ENCODE results near the gene TNFAIP3.

Gene TNFAIP3

DNA sequence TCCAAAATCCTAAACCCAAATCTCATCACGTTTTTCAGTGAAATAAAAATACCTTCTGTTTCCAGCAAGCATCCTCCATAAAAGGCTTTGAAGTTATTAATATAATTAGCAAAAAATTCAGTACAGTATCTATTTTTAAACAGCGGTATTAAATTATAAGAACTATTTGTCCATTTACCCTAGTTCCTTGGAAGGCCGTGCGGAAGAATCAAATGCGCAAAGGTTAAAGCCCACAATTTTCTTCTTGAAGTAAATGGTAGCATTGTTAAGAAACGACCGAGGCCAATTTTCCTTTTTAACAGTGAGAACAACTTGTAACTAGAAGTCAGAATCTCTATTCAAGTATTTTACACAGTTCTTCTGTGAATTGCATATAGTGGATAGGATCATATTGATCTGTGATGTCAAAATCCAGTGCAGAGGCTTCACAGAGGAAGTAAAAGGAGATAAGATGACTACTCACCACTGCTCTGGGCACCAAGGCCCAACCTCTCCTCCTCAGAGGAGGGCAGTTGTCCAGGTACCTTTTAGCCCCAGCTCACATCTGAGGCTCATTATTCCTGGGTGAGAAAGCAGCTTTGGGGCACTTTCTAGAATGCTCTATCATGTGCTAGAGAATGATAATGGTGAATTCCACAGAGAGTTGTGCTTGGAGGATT lies 36.3 kb downstream of the TNFAIP3 start:
- no peak for DNase-seq (ENCODE audit: low spot score)

DNA sequence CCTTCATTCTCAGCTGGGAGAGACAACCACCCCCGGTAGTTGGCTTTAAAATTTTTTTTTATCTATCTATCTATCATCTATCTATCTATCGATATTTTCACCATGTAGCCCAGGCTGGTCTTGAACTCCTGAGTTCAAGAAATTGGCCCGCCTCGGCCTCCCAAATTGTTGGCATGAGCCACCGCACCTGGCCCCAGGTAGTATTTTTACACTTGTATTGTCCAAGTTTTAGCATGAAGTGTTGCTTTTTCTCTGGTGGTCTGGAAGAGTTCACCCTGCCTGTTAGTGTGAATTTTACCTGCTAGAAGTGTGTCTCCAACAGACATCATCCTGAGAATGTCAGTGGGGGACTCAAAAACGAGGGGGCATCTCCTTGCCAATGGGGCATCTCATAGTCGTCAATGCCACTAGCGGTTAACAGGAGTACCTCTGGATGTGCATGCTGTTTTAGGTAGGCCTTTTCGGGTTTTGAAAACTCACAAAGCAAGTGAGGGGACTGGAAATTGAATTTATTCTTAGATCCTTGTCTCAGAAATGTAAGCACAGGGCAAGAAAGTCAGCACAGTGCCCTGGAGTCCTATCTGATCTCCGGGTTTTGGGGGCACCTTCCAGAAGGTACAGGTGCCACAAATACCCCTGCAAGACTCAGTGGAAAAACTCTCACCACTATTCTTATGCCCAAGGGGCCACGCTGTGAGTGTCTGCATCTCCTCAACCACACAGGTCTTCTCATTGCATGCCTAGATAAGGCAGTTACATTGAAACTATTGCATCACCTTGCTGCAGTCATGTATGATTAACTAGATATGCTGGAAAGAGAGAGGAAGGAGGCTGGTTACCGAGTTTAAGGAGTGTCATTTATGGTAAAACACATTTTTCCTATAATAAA lies 37.1 kb downstream of the TNFAIP3 start:
- DNase-seq (ENCODE audit: low spot score): no peak

DNA sequence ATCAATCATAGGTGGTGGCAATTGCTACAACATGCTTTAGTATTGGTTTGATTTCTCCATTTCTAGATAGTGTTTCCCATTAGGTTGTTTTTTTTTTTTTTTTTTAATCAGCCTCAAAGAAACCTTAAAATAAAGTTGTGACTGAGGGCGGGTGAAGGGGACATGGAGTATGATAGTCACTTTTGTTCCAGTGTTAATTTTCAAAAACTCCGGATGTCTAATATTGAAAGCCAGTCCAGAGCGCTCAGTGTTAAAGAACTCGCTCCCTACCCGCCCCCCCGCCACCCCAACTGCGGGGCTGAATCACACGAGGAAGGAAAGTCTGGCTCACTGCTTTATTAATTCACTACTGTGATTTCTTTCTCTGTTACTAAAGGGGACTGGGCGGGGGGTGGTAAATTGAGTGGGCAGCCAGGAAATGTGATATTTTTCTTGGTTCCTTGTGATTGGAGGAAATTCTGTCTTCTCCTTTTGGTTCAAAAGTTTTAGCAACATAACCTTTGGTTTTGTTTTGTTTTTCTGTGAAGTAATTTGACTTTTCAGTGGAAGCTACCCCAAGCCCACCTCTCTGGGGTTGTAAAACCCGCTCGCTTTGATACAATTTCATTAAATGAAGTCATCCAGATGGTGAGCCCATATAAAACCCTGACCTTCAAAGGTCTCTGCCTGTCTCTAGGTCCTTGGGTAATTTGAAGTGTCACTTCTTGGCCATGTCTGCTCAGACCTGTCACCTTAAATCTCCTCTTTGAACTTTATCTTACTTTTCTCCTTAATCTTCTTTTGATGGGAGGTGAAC lies 38.0 kb downstream of the TNFAIP3 start:
- DNase-seq (ENCODE audit: low spot score): no peak

DNA sequence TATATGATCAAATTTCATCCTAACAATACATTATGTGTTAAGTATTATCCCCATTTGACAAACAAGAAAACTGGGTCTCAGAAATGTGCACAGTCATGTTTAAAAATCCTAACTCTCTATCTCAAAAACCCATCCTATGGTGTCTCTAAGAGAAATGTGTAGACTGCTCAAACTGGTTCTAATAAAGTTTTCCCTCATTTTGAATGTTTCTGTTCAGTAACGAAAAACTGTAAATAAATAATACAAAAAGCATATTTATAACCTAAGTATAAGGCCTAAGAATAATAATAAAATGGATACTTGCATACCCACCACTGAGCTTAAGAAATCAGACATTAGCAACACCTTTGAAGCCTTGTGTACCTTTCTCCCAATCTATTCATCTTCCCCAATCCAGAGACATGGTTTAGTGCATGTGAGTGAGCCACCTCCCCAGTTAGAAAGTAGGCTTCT lies 39.0 kb downstream of the TNFAIP3 start:
- DNase-seq (ENCODE audit: low spot score): no peak

- DNase-seq (ENCODE audit: low spot score): no peak
These were observed 40.1 kb downstream of the TNFAIP3 start for GRCh38 chr6:137907170-137907569.

- DNase-seq (ENCODE audit: low spot score): no peak
These were observed 42.5 kb downstream of the TNFAIP3 start for GRCh38 chr6:137909533-137909932.

DNA sequence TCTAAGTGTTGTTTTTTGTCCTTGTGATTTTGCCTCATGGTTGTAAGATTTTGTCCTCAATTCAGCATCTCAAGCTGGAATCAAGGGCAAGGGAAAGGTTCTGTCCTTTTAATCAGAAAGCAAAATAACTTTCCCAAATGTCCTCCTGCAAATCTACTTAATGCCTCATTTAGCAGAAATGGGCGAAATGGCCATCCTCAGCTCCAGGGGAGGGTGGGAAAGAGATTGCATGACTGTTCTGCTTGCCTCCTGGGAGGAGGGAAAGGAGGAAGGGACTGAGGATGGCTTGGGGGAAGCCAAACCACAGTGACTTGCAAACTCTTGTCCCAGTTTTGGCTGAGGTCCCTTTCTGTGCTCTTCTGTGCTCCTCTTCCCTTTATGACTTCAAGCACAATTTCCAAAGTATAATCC lies 43.4 kb downstream of the TNFAIP3 start:
- DNase-seq (ENCODE audit: low spot score): no peak

- no peak for DNase-seq (ENCODE audit: low spot score)
These were observed 43.9 kb downstream of the TNFAIP3 start for GRCh38 chr6:137910843-137911456.

GRCh38 chr6:137911675-137912191 lies 44.7 kb downstream of the TNFAIP3 start:
- no peak for DNase-seq (ENCODE audit: low spot score)

GRCh38 chr6:137912813-137913212 lies 45.8 kb downstream of the TNFAIP3 start:
- no peak for DNase-seq (ENCODE audit: low spot score)

DNA sequence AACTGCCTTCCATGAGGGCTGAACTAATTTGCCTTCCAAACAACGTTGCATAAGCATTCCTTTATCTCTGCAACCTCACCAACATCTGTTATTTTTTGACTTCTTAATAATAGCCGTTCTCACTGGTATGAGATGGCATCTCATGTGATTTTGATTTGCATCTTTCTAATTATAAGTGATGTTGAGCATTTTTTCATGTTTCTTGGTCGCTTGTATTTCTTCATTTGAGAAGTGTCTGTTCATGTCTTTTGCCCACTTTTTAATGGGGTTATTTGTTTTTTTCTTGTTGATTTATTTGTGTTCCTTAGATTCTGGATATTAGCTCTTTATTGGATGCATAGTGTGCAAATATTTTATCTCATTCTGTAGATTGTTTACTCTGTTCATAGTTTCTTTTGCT lies 46.4 kb downstream of the TNFAIP3 start:
- DNase-seq (ENCODE audit: low spot score): no peak

GRCh38 chr6:137913996-137914529 lies 47.0 kb downstream of the TNFAIP3 start:
- no peak for DNase-seq (ENCODE audit: low spot score)

DNA sequence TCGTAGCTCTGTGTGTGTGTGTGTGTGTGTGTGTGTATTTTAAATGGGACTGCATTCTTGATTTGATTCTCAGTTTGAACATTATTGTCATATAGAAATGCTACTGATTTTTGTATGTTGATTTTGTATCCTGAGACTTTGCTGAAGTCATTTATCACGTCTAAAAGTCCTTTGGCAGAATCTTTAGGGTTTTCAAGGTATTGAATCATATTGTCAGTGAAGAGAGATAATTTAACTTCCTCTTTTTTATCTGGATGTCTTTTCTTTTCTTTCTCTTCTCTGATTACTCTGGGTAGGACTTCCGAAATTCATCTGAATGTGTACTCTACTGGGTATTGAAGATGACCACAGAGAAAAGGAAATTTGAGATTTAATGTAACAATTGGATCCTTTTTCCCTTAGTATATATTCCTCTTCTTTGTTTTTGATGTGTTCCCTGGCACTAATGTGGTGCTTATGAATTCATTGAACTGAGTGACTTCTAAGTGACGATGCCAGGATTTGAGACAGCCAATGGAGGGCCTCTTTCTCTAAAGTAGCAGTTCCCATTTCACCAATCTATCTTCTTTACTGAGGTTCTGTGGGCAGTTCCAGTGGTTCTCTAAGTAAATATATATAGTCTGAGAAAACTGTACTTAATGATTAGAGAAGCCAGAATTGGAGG lies 47.6 kb downstream of the TNFAIP3 start:
- no peak for DNase-seq (ENCODE audit: low spot score)

DNA sequence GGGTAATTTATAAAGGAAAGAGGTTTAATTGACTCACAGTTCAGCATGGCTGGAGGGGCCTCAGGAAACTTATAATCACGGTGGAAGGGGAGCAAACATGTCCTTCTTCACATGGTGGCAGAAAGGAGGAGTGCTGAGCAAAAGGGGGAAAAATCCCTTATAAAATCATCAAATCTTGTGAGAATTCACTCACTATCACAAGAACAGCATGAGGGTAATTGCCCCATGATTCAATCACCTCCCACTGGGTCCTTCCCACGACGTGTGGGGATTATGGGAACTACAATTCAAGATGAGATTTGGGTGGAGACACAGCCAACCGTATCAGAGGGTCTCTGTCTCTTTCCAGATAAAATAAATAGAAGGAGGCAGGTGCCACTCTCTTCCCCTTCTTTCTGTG lies 48.7 kb downstream of the TNFAIP3 start:
- no peak for DNase-seq (ENCODE audit: low spot score)

DNA sequence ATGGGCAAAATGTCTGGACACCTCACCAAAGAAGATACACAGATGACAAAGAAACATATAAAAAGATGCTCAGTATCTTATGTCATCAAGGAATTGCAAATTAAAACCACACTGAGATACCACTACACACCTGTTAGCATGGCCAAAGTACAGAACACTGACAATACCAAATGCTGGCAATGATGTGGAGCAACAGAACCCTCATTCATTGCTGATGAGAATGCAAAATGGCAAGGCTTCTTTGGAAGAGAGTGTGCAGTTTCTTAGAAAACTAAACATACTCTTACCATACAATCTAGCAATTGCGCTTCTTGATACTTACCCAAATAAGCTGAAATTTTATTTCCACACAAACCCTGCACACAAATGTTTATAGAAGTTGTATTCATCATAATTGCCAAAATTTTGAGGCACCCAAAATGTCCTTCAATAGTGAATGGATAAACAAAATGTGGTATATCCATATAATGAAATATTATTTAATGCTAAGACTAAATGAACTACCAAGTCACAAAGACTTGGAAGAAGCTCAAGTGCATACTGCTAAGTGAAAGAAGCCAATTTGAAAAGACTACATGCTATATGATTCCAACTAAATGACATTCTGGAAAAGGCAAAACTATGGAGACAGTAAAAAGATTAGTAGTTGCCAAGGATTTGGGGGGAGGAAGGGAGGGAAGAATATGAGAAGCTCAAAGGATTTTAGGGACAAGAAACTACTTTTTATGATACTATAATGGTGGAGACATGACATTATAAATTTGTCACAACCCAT lies 50.7 kb downstream of the TNFAIP3 start:
- no peak for DNase-seq (ENCODE audit: low spot score)

GRCh38 chr6:137919502-137919823 lies 52.4 kb downstream of the TNFAIP3 start:
- no peak for DNase-seq (ENCODE audit: low spot score)

DNA sequence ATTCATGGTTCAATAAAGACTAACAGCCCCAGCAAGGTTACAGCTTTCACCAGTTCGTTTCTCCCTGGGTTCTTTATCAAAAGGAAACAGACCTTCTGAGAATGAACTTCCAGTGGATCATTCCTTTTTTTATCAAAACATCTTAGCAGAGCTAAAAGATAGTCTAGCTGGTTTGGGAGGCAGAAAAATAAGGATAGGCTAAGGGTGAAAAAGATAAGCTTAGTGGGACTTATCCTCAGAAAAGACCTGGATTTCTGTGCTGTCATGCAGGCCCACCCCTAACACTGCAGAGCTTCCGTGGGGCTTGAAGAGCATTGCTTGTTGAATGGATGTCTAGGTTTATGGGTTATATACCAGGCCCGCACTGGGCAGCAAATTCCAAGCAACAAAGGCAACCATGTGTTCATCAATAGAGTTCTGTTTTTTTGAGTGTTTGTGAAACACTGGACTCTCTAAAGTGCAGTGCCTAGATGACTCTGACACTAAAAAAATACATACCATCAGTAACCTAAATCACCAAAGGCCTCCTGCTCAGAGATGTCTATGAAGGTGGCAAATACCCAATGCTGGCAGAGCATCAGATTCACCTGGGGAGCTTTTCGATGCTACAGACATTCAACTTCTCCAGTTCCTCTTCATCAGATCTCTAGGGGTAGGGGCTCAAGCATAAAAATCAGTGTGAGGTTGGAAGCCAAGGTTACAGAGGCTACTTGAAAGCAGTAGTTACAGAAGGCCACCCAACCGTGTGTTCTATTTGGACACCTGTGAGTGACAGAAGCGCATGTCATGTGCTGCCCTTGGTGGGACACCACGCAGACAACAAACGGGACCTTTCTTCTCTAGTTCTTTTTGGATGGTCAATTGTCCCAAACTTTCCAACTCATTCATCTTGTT lies 53.0 kb downstream of the TNFAIP3 start:
- DNase-seq (ENCODE audit: low spot score): no peak

- DNase-seq (ENCODE audit: low spot score): no peak
These were observed 54.8 kb downstream of the TNFAIP3 start for GRCh38 chr6:137921823-137922222.

DNA sequence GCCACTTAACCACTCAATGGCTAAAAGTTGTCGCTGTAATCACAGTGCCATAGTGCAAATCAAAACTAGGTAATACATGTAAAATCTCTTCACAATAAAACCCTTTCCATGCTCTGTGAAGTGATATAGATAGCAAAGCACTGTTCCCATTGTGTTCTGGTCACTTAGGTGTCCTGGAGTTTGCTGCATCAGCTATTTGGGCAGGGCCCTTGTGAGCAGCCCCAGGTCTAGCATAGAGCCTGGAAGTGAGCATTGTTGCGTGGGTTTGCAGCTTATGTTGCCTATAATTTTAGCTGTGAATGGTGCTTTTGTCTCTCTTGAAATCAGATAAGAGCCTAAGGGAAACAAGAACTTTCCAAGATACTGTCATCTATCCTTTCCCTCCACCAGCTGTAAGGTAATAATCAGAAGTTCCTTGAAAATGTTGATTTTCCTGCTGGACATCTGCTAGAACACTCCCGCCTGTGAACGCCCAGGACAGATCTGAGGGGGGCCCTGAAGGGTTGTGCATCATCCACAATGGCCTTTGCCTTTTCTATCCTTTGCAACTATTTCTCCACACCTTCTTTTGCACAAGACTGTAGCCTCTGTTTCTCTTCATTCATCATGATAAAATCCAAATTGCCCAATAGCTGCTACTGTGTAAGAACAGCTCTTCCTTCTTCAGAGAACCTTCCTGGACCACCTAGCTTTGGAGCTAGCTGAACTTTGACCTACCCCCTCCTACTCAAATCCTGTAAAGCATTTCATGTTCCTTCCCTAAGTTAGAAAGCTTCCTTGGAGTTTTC lies 57.0 kb downstream of the TNFAIP3 start:
- no peak for DNase-seq (ENCODE audit: low spot score)
